DMS153 treated with DMSO at 0.1 percent for 48 hours (cell line): ENCODE results near the gene TACC2.

Source experiments
- DNase-seq: peaks from one replicate; lab custom pipeline; 2025; ENCODE audit not compliant: unreplicated experiment; lab: John Stamatoyannopoulos, UW

The TACC2 gene

GRCh38 chr10:122245897-122246296 is 256.9 kb downstream of the TACC2 start:
- DNase-seq = no peak

- DNase-seq = no peak
These were observed 258.0 kb downstream of the TACC2 start for GRCh38 chr10:122246830-122247520.

- no peak for DNase-seq
These were observed 259.7 kb downstream of the TACC2 start for GRCh38 chr10:122248356-122249302.

- no peak for DNase-seq
These were observed 260.4 kb downstream of the TACC2 start for GRCh38 chr10:122249303-122249850.

- no peak for DNase-seq
These were observed 261.2 kb downstream of the TACC2 start for GRCh38 chr10:122249991-122250750.

- no peak for DNase-seq
These were observed 262.7 kb downstream of the TACC2 start for GRCh38 chr10:122251459-122252255.

- no peak for DNase-seq
These were observed 263.8 kb downstream of the TACC2 start for GRCh38 chr10:122252805-122253204.

GRCh38 chr10:122253605-122254004 is 264.6 kb downstream of the TACC2 start:
- no peak for DNase-seq

- no peak for DNase-seq
These were observed 265.9 kb downstream of the TACC2 start for GRCh38 chr10:122254831-122255230.

- no peak for DNase-seq
These were observed 266.7 kb downstream of the TACC2 start for GRCh38 chr10:122255509-122256301.

- no peak for DNase-seq
These were observed 268.1 kb downstream of the TACC2 start for GRCh38 chr10:122257041-122257440.

- no peak for DNase-seq
These were observed 269.4 kb downstream of the TACC2 start for GRCh38 chr10:122258136-122259074.

- DNase-seq = no peak
These were observed 270.1 kb downstream of the TACC2 start for GRCh38 chr10:122259075-122259466.

- DNase-seq = no peak
These were observed 272.6 kb downstream of the TACC2 start for GRCh38 chr10:122261584-122261983.

- DNase-seq = no peak
These were observed 275.0 kb downstream of the TACC2 start for GRCh38 chr10:122263971-122264370.

GRCh38 chr10:122264436-122264835 is 275.5 kb downstream of the TACC2 start:
- no peak for DNase-seq

- no peak for DNase-seq
These were observed 276.0 kb downstream of the TACC2 start for GRCh38 chr10:122264931-122265330.

GRCh38 chr10:122265896-122266295 is 276.9 kb downstream of the TACC2 start:
- DNase-seq = no peak
